Upper lobe of right lung (tissue), 1 donor: ENCODE measurements around the gene SSNA1. TPM values are rescaled to one million over a fixed set of nuclear protein-coding genes. Genes with fewer than 3 reads are reported as not detected.
A peak's percentile ranks its signal among the peaks of the same experiment; 100 is the strongest.

Experiments used
- ATAC-seq: fragments of 200-7000 bp; cut with Tn5 transposase; one replicate; pipeline ENCODE4 v1.9.1; 2020; ENCODE audit warnings: mild to moderate bottlenecking, moderate library complexity
- DNase-seq: peaks from one replicate; pipeline ENCODE4 v3.0.0-alpha.2; 2020
- H3K27ac ChIP-seq: fragments of 200-600 bp; one replicate; pipeline ENCODE4 v1.8.0; 2022
- H3K27me3 ChIP-seq: fragments of 200-600 bp; one replicate; pipeline ENCODE4 v1.8.0; 2022; ENCODE audit warnings: mild to moderate bottlenecking
- H3K36me3 ChIP-seq: fragments of 200-600 bp; one replicate; pipeline ENCODE4 v1.8.0; 2022
- H3K4me1 ChIP-seq: fragments of 200-600 bp; one replicate; pipeline ENCODE4 v1.8.0; 2022
- H3K4me3 ChIP-seq: fragments of 200-600 bp; one replicate; pipeline ENCODE4 v1.8.0; 2022; ENCODE audit warnings: mild to moderate bottlenecking
- H3K9me3 ChIP-seq: fragments of 200-600 bp; one replicate; pipeline ENCODE4 v1.8.0; 2022
- intact Hi-C: fragments of 100-400 bp; cut with DNase I; formaldehyde crosslinking; loops from one replicate; pipeline ENCODE4 v1.11.0; 2022
- total RNA-seq: library from RNA; stranded (reverse); fragmentation: NEBNext Ultra II Directional; extraction: Animal tissue kit (Norgen Biotek cat#: 25700); gene quantifications from one replicate; pipeline ENCODE4 v1.2.1, GENCODE V29; 2021
- TF ChIP-seq, protein P1 (sequence below): fragments of 200-600 bp; IDR thresholded peaks from one replicate; pipeline ENCODE4 v1.8.0; 2022; ENCODE audit warnings: antibody characterized with exemption
- donor health status: DM: no; HTN: yes; CAD: no; lungs with severe emphysema.

SSNA1 gene
- total RNA-seq, 1 donor from 2014 or later, result 55.5 TPM

DNA sequence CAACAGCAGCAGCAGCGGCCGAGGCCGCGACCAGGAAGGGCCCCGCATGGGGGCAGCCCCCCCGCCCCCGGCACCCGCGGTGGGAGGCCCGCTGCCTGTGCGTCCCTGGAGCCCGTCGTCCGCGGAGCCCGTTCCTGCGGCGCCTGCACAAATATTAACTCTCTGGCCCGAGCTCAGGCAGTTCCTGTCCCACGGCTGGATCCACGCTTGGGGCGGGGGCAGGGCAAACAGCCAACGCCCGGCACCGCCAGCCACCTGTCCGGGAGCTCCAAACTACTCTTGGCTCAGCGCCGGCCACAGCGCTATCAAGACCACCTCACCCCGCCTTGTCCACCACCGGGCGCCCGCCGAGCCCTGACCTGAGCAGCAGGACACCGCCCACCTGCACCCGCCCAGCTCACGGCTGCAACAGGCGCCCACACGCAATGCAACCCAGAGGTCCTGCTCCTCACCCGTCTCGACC lies 18.5 kb upstream of the SSNA1 start, which contains the start of gene LRRC26:
Gene LRRC26, minus strand, starts transcription at position 156 of the 463 bp plus-strand sequence. Its CDS starts 108 bp downstream, at position 48.
- no peak within 1 kb of the TSS for H3K27ac ChIP-seq
- H3K4me3 ChIP-seq, result peak within 1 kb of the TSS; percentile 29
- no peaks in the 10 kb centered on the region for H3K36me3 ChIP-seq
- intact Hi-C loops, result no loop called here
- peaks cover 80% of the 10 kb centered on the region for H3K27me3 ChIP-seq
- DNase-seq (no peak), ATAC-seq (no peak)
- no peaks in the 10 kb centered on the region for H3K9me3 ChIP-seq
- TF ChIP-seq, protein P1, sequence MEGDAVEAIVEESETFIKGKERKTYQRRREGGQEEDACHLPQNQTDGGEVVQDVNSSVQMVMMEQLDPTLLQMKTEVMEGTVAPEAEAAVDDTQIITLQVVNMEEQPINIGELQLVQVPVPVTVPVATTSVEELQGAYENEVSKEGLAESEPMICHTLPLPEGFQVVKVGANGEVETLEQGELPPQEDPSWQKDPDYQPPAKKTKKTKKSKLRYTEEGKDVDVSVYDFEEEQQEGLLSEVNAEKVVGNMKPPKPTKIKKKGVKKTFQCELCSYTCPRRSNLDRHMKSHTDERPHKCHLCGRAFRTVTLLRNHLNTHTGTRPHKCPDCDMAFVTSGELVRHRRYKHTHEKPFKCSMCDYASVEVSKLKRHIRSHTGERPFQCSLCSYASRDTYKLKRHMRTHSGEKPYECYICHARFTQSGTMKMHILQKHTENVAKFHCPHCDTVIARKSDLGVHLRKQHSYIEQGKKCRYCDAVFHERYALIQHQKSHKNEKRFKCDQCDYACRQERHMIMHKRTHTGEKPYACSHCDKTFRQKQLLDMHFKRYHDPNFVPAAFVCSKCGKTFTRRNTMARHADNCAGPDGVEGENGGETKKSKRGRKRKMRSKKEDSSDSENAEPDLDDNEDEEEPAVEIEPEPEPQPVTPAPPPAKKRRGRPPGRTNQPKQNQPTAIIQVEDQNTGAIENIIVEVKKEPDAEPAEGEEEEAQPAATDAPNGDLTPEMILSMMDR, result no peak
- H3K4me1 ChIP-seq, result peaks cover 14% of the 10 kb centered on the region

DNA sequence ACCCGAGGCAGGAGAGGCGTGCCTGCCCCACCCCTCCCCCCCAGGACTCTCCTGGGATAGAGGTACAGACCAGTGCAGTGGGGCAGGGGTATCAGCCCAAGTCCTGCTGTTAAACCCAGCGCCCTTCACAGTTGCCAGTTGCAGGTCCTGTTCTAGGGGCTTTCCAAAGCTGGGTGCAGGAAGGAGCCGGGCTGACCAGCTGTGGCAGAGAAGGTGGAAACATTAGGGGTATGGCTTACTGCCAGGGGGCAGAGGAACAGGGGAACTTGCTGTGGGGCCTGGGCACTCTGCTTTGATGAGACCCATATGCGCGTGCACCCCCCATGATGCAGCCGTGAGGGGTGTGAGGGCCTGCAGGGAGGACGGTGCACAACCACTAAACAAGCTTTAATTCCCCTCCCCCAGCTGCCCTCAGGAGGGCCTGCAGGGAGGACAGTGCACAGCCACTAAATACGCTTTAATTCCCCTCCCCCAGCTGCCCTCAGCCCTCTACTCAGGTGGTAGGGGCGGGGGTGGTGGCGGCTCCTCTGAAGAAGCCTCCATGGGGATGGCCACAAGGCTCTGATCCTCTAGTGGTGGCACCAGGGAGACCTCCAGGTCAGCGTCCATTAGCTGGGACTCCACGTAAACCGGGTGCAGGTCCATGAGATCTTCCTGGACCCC lies 17.9 kb upstream of the SSNA1 start:
- Histone ChIP-seq H3K9me3 (no peaks in the 10 kb centered on the region), H3K36me3 (no peaks in the 10 kb centered on the region), H3K27me3 (peaks cover 73% of the 10 kb centered on the region), H3K27ac (no peak overlapping the region), H3K4me3 (no peak overlapping the region), H3K4me1 (peaks cover 14% of the 10 kb centered on the region)
- no peak for DNase-seq
- intact Hi-C loops, result no loop called here
- no peak for ATAC-seq
- TF ChIP-seq, protein P1, result no peak

DNA sequence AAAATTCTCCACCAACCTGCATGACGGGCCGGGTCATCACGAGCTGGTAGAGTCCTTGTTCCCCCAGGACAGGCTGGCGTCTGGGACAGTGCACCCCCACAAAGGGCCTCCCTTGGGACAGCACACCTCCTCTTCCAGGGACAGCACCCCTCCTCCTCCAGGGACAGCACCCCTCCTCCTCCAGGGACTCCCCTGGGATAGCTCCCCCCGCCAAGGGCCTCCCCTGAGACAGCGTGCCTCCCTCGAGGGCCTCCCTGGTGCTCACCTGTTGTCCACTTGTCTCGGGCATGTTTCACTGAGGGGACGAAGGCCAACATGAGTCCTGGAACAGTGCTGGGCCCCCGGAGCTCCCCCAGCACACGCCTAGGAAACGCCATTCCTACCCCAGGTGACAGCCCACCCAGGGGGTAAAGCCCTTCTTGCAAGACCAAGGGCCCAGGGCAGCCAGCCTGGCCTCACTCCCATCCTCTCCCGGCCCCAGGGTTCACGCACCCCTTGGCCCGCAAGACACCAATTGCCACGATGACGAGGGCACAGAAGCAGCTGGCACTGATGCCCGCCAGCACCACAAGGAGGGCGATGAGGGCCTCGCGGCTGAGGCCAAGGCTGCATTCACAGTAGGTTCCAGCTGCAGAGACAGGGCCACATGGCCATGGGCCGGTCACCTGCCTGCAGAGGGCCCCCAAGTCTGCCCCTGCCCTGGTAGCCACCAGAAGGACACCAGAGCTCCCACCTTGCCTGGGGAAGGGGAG lies 17.2 kb upstream of the SSNA1 start:
- Histone ChIP-seq H3K27me3 (peaks cover 66% of the 10 kb centered on the region), H3K4me3 (no peak overlapping the region), H3K27ac (no peak overlapping the region), H3K4me1 (peaks cover 14% of the 10 kb centered on the region), H3K9me3 (no peaks in the 10 kb centered on the region), H3K36me3 (no peaks in the 10 kb centered on the region)
- no peak for ATAC-seq
- intact Hi-C loops, result no loop called here
- DNase-seq, result no peak
- TF ChIP-seq, protein P1, result no peak

DNA sequence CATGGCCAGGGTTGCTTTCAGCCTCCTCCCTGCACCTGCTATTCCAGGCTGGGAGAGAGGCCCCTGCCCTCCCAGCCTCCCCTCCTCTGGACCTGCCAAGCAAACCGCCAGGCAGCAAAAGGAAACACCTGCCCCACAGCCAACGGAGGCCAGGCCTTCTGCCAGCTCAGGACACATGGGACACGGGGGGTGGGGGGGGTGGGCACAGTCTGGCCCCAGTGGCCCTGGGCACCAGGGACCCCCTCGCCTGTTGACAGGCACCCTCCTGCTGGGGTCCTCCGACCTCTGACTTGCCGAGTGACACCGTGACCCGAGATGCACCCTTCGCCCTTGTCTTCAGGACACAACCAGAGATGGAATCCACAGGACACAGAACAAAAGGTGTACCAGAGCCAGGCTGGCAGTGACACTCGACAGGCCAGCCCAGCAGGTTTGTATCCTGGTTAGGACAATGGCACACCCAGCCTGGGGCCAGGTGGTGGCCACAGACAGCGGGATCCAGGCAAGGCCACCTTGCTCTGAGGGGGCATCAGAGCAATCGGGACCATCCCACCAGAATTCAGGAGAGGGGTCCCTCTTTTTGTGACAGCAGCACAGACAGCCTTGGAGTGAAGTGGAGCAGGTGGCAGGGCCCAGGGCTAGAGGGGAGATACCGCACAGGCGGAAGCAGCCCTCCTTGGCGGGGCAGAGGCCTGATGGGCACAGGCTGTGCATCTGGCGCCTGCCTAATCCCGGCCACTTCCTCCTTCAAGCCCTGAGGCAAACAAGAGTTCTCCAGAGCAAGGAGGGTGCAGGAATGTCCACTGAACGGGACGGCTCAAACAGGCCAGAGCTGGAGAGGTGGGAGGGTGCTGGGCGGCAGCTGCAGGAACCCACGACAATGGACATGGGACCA lies 15.3 kb upstream of the SSNA1 start:
- no peak overlapping the region for H3K4me3 ChIP-seq
- peaks cover 9% of the 10 kb centered on the region for H3K4me1 ChIP-seq
- DNase-seq (no peak), ATAC-seq (peak; percentile 20)
- TF ChIP-seq, protein P1, result no peak
- H3K36me3 ChIP-seq, result peaks cover 6% of the 10 kb centered on the region
- intact Hi-C loops, result no loop called here
- no peak overlapping the region for H3K27ac ChIP-seq
- H3K27me3 ChIP-seq, result peaks cover 48% of the 10 kb centered on the region
- no peaks in the 10 kb centered on the region for H3K9me3 ChIP-seq
